ENCODE measurements around the gene WDR93.
A peak's percentile ranks its signal among the peaks of the same experiment; 100 is the strongest.
"Not testable (repeated sequence)": the region's sequence is repeated elsewhere in the genome, so short reads cannot be mapped to it uniquely, and the experiment has no call there.

WDR93 gene

DNA sequence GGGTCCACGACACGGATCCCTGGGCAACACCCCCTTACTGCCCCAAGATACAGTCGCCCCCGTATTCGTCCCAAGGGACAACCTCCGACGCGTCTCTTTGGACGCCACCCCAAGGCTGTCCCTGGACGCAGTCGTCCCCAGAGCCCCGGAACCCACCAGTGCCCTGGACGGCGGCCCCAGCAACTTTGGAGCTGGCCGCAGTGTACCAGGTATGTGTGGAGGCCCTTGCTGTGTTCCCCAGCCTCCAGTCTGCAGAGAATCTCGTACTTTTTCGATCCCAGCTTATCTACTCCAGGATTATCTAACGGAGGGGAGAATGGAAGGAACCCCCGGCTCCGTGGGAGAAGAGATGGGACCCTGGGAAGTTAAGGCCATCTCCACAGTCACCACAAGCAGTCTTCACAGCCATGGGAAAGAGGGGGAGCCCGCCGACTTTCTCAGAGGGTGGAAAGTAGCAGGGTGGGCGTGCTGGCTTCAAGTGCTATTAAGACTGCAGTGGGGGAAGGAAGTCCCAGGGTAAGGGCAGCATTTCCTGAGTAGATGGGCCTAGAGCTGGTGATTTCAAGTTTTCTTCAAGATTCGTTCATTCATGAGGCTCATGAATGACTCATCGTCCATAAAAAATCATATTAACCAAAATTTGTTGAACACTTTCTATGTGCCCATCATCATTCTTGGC lies 86.6 kb downstream of the WDR93 start:
- H3K27me3 ChIP-seq (ENCODE audit: control insufficient read depth in 2 of 2, insufficient read depth in 2 of 2, low read length in 2 of 2) = no peaks in the 10 kb centered on the region
- no peaks in the 10 kb centered on the region for H3K36me3 ChIP-seq (ENCODE audit: control insufficient read depth in 2 of 2, insufficient read depth in 2 of 2, low read length in 2 of 2)
- H3K27ac ChIP-seq (ENCODE audit: low read depth in 2 of 2, low read length in 2 of 2) = peak overlapping the region in 1 of 2 donors; percentile 19
- H3K4me3 ChIP-seq (ENCODE audit: low read length in 2 of 2) = no peak overlapping the region
- H3K9me3 ChIP-seq (ENCODE audit: control insufficient read depth in 2 of 2, low read length in 2 of 2) = no peaks in the 10 kb centered on the region
- no peak overlapping the region for H3K9ac ChIP-seq (ENCODE audit: low read depth in 1 of 2, low read length in 2 of 2)
- peaks cover 29 to 38% of the 10 kb centered on the region in 2 donors for H3K4me1 ChIP-seq (ENCODE audit: control insufficient read depth in 2 of 2, insufficient read depth in 2 of 2, low read length in 2 of 2)

DNA sequence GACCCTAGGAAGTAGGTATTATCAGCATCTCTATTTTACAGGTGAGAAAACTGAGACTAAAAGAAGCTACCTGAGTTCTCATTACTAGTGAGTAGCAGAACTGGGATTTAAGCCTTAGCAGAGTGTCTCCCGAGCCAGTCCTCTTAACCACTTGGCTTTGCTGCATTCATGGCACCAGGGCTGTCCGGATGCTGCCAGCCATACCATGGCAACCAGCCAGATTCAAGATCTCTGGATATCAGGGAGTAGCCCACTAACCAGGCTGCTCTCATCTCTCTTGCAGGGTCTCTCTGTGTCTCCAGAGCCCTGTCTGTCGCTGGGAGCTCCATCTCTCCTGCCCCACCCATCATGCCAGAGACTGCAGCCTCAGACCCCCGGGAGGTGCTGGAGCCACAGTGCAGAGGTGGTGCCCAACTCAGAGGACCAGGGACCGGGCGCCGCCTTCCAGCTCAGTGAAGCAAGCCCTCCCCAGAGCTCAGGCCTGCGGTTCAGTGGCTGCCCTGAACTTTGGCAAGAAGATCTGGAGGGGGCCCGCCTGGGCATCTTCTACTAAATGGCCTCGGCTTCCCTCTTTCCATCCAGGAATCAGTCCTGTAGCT lies 87.3 kb downstream of the WDR93 start:
- Histone ChIP-seq H3K27me3 (ENCODE audit: control insufficient read depth in 2 of 2, insufficient read depth in 2 of 2, low read length in 2 of 2) (no peaks in the 10 kb centered on the region), H3K9ac (ENCODE audit: low read depth in 1 of 2, low read length in 2 of 2) (no peak overlapping the region), H3K4me1 (ENCODE audit: control insufficient read depth in 2 of 2, insufficient read depth in 2 of 2, low read length in 2 of 2) (peaks cover 29 to 45% of the 10 kb centered on the region in 2 donors), H3K36me3 (ENCODE audit: control insufficient read depth in 2 of 2, insufficient read depth in 2 of 2, low read length in 2 of 2) (no peaks in the 10 kb centered on the region), H3K27ac (ENCODE audit: low read depth in 2 of 2, low read length in 2 of 2) (peak overlapping the region in 1 of 2 donors; percentile 52), H3K9me3 (ENCODE audit: control insufficient read depth in 2 of 2, low read length in 2 of 2) (no peaks in the 10 kb centered on the region), H3K4me3 (ENCODE audit: low read length in 2 of 2) (no peak overlapping the region)

DNA sequence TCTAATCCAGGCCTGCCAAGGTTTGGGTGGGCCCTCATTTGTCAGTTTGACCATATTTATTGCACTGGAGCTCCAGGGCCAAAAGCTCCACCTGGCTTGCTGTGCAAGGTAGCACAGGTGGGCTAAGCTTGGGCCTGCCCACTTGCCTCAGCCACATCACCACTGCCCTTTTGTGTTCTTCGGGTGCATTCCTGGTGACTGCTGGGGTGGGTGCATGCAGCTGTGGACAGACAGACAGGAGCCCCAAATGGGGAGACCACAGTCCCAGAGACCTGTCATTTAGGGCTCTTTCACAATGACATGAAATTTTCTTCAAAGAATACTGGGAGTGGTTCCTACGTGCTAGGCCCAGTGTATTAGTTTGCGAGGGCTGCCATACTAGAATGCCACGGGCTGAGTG lies 88.2 kb downstream of the WDR93 start:
- no peaks in the 10 kb centered on the region for H3K36me3 ChIP-seq (ENCODE audit: control insufficient read depth in 2 of 2, insufficient read depth in 2 of 2, low read length in 2 of 2)
- H3K4me1 ChIP-seq (ENCODE audit: control insufficient read depth in 2 of 2, insufficient read depth in 2 of 2, low read length in 2 of 2) = peaks cover 38 to 54% of the 10 kb centered on the region in 2 donors
- no peaks in the 10 kb centered on the region for H3K27me3 ChIP-seq (ENCODE audit: control insufficient read depth in 2 of 2, insufficient read depth in 2 of 2, low read length in 2 of 2)
- no peaks in the 10 kb centered on the region for H3K9me3 ChIP-seq (ENCODE audit: control insufficient read depth in 2 of 2, low read length in 2 of 2)
- H3K27ac ChIP-seq (ENCODE audit: low read depth in 2 of 2, low read length in 2 of 2) = peak overlapping the region; percentile 46 to 52
- H3K4me3 ChIP-seq (ENCODE audit: low read length in 2 of 2) = no peak overlapping the region
- no peak overlapping the region for H3K9ac ChIP-seq (ENCODE audit: low read depth in 1 of 2, low read length in 2 of 2)

DNA sequence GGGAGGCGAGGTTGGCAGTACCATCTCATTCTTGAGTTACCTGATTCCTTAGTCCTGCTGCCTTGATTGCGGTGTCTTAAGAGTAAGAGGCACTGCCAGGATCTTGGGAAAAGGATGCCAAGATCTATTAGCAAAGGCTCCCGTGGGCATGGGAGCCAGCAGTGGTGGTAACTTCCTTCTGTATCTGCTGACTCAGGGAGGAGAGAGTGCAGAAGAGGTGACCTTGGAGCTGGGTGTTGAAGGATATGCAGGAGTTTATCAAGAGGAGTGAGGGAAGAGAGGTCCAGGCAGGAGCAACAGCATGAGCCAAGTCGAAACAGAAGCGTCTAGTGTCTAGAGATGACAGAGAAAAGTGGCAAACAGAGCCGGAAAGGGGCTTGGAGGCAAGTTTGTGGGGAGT lies 90.0 kb downstream of the WDR93 start:
- Histone ChIP-seq H3K4me3 (ENCODE audit: low read length in 2 of 2) (peak overlapping the region in 1 of 2 donors; percentile 41), H3K9me3 (ENCODE audit: control insufficient read depth in 2 of 2, low read length in 2 of 2) (no peaks in the 10 kb centered on the region), H3K9ac (ENCODE audit: low read depth in 1 of 2, low read length in 2 of 2) (peak overlapping the region; percentile 18 to 46), H3K27me3 (ENCODE audit: control insufficient read depth in 2 of 2, insufficient read depth in 2 of 2, low read length in 2 of 2) (no peaks in the 10 kb centered on the region), H3K36me3 (ENCODE audit: control insufficient read depth in 2 of 2, insufficient read depth in 2 of 2, low read length in 2 of 2) (no peaks in the 10 kb centered on the region), H3K27ac (ENCODE audit: low read depth in 2 of 2, low read length in 2 of 2) (peak overlapping the region; percentile 87 to 93), H3K4me1 (ENCODE audit: control insufficient read depth in 2 of 2, insufficient read depth in 2 of 2, low read length in 2 of 2) (peaks cover 48 to 70% of the 10 kb centered on the region in 2 donors)

DNA sequence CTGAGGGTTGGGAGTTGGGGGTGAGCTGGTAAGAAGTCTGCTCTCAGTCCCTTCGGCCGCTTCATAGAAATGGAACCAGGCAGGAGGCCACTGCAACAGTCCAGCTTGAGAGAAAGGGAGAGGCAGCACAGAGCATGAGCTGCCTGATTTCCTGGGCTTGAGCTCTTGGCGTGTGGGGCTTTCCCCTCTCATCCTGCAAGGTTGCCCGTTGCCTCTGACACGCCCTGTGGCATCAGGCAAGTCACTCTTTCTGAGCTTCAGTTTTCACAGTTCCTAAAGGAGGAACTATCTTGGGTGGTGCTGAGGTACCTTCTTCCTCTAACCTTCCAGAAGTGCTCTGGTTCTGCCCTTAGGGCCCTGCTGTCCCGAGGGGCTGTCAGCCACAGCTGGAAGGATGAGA lies 90.4 kb downstream of the WDR93 start:
- Histone ChIP-seq H3K4me1 (ENCODE audit: control insufficient read depth in 2 of 2, insufficient read depth in 2 of 2, low read length in 2 of 2) (peaks cover 46 to 71% of the 10 kb centered on the region in 2 donors), H3K27ac (ENCODE audit: low read depth in 2 of 2, low read length in 2 of 2) (peak overlapping the region; percentile 87 to 93), H3K27me3 (ENCODE audit: control insufficient read depth in 2 of 2, insufficient read depth in 2 of 2, low read length in 2 of 2) (no peaks in the 10 kb centered on the region), H3K9me3 (ENCODE audit: control insufficient read depth in 2 of 2, low read length in 2 of 2) (no peaks in the 10 kb centered on the region), H3K9ac (ENCODE audit: low read depth in 1 of 2, low read length in 2 of 2) (peak overlapping the region; percentile 17 to 46), H3K4me3 (ENCODE audit: low read length in 2 of 2) (peak overlapping the region in 1 of 2 donors; percentile 41), H3K36me3 (ENCODE audit: control insufficient read depth in 2 of 2, insufficient read depth in 2 of 2, low read length in 2 of 2) (no peaks in the 10 kb centered on the region)

DNA sequence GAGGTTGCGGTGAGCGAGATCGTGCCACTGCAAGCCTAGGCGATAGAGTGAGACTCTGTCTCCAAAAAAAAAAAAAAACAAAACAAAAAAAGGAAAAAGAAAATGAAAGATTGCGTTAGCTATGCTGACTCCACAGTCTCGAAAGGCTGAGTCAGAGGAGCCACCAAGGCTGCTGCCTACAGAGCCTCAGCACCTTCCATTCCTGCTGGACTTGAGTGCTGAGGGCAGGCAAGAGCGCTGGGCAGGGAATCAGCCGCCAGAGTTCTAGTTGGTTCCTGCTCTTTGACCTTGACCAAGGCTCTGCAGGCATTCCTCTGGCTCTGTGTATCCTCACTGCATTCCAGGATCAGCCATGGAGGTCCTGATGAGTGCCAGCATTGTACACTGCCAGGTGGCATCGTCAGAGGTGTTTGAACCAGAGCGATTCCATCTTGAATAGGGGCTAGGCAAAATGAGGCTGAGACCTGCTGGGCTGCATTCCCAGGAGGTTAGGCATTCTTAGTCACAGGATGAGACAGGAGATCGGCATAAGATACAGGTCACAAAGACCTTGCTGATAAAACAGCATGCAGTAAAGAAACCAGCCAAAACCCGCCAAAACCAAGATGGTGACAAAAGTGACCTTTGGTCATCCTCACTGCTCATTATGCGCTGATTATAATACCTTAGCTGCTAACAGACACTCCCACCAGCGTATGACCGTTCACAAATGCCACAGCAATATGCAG lies 91.4 kb downstream of the WDR93 start:
- Histone ChIP-seq H3K4me3 (ENCODE audit: low read length in 2 of 2) (no peak overlapping the region), H3K27me3 (ENCODE audit: control insufficient read depth in 2 of 2, insufficient read depth in 2 of 2, low read length in 2 of 2) (no peaks in the 10 kb centered on the region), H3K9me3 (ENCODE audit: control insufficient read depth in 2 of 2, low read length in 2 of 2) (no peaks in the 10 kb centered on the region), H3K9ac (ENCODE audit: low read depth in 1 of 2, low read length in 2 of 2) (no peak overlapping the region), H3K36me3 (ENCODE audit: control insufficient read depth in 2 of 2, insufficient read depth in 2 of 2, low read length in 2 of 2) (no peaks in the 10 kb centered on the region), H3K27ac (ENCODE audit: low read depth in 2 of 2, low read length in 2 of 2) (peak overlapping the region; percentile 93 to 97), H3K4me1 (ENCODE audit: control insufficient read depth in 2 of 2, insufficient read depth in 2 of 2, low read length in 2 of 2) (peaks cover 43 to 68% of the 10 kb centered on the region in 2 donors)

DNA sequence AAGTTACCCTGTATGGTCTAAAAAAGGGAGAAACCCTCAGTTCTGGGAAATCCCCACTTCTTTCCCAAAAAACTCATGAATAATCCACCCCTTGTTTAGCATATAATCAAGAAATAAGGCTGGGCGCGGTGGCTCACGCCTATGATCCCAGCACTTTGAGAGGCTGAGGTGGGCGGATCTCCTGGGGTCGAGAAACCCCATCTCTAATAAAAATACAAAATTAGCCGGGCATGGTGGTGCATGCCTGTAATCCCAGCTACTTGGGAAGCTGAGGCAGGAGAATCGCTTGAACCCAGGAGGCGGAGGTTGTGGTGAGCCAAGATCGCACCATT lies 92.0 kb downstream of the WDR93 start:
- H3K9ac ChIP-seq (ENCODE audit: low read depth in 1 of 2, low read length in 2 of 2); H3K36me3 ChIP-seq (ENCODE audit: control insufficient read depth in 2 of 2, insufficient read depth in 2 of 2, low read length in 2 of 2); H3K9me3 ChIP-seq (ENCODE audit: control insufficient read depth in 2 of 2, low read length in 2 of 2); H3K4me3 ChIP-seq (ENCODE audit: low read length in 2 of 2); H3K27me3 ChIP-seq (ENCODE audit: control insufficient read depth in 2 of 2, insufficient read depth in 2 of 2, low read length in 2 of 2): not testable (repeated sequence)
- Histone ChIP-seq H3K27ac (ENCODE audit: low read depth in 2 of 2, low read length in 2 of 2) (peak overlapping the region; percentile 93 to 97), H3K4me1 (ENCODE audit: control insufficient read depth in 2 of 2, insufficient read depth in 2 of 2, low read length in 2 of 2) (peaks cover 43 to 68% of the 10 kb centered on the region in 2 donors)

DNA sequence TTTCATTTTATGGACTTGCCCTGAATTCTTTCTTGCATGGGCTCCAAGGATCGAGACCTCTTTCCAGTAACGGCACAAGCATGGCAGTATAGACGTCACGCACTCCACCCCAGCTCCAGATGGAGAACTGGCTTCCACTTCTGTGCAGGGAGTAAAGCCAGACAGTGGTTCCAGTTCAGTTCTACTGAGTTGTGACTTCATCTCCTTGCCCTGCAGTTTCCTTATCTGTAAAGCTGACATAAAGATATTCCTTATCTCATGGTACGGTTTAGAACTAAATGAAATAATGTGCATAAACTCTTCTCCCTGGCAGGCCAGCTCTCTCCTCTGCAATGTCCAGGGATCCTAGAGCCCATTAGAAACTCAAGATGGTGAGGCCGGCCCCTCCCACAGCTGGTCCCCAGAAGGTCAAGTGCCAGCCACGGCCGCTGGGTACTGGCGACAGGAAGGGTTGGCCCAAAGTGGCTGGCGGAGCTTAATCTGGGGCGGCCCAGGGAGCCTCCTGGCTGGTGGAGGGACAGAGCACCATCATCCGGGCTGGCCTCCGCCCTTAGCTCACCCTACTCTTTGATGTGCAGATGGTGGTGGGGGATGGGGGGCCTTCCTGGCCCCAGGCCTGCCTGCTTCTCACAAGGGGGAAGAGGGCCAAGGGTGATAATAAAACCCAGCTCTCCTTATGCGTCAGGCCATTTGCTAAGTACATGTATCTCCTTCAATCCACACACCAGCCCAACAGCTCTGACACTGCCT lies 92.7 kb downstream of the WDR93 start:
- Histone ChIP-seq H3K9me3 (ENCODE audit: control insufficient read depth in 2 of 2, low read length in 2 of 2) (peaks cover 0 to 7% of the 10 kb centered on the region in 2 donors), H3K4me3 (ENCODE audit: low read length in 2 of 2) (no peak overlapping the region), H3K9ac (ENCODE audit: low read depth in 1 of 2, low read length in 2 of 2) (peak overlapping the region; percentile 41 to 76), H3K27me3 (ENCODE audit: control insufficient read depth in 2 of 2, insufficient read depth in 2 of 2, low read length in 2 of 2) (no peaks in the 10 kb centered on the region), H3K4me1 (ENCODE audit: control insufficient read depth in 2 of 2, insufficient read depth in 2 of 2, low read length in 2 of 2) (peaks cover 43 to 68% of the 10 kb centered on the region in 2 donors), H3K36me3 (ENCODE audit: control insufficient read depth in 2 of 2, insufficient read depth in 2 of 2, low read length in 2 of 2) (peaks cover 3 to 6% of the 10 kb centered on the region in 2 donors), H3K27ac (ENCODE audit: low read depth in 2 of 2, low read length in 2 of 2) (peak overlapping the region; percentile 97 to 98)

DNA sequence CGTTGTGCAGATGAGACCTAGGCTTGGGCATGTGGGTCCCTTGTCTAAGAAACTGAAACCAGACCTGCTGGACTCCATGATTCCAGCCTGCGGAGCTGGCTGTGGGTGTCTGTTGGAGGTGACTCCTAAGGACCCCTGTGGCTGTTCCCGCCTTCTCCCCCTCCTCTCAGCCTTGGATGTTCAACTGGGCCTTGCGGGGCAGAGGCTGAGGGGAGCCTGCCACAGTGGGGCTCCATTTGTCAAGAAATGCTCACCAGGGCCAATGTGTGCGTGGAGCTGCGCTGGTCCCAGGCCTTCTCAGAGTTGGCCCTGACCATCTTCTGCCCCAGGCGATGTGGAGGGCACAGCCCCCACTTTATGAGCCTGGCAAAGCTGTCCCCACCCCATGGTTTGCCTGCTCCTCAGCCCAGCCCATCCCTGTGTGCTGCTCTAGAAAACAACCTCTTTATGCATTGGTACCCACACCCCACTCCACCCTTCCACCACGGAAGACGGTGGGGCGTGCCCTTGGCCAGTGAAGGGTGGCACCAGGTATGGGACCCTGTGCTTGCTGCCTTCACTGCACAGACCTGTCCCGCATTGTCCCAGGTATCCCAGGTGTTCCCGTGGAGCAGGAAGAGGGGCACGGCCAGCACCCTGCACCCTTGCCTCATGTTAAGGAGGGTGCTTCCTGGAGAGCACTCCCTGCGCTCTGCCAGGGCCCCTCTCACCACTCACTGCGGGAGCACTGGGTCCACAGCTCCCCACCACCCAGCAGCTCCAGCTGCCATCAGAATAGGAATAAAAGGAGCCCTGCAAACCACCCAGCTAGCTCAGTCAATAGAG lies 93.5 kb downstream of the WDR93 start:
- peaks cover 0 to 7% of the 10 kb centered on the region in 2 donors for H3K9me3 ChIP-seq (ENCODE audit: control insufficient read depth in 2 of 2, low read length in 2 of 2)
- H3K27ac ChIP-seq (ENCODE audit: low read depth in 2 of 2, low read length in 2 of 2) = peak overlapping the region; percentile 97 to 98
- no peaks in the 10 kb centered on the region for H3K27me3 ChIP-seq (ENCODE audit: control insufficient read depth in 2 of 2, insufficient read depth in 2 of 2, low read length in 2 of 2)
- H3K4me3 ChIP-seq (ENCODE audit: low read length in 2 of 2) = peak overlapping the region in 1 of 2 donors; percentile 3
- H3K36me3 ChIP-seq (ENCODE audit: control insufficient read depth in 2 of 2, insufficient read depth in 2 of 2, low read length in 2 of 2) = peaks cover 3 to 6% of the 10 kb centered on the region in 2 donors
- H3K4me1 ChIP-seq (ENCODE audit: control insufficient read depth in 2 of 2, insufficient read depth in 2 of 2, low read length in 2 of 2) = peaks cover 42 to 61% of the 10 kb centered on the region in 2 donors
- H3K9ac ChIP-seq (ENCODE audit: low read depth in 1 of 2, low read length in 2 of 2) = peak overlapping the region; percentile 41 to 76
